Activated CD8-positive, alpha-beta memory T cell treated with anti-CD3 and anti-CD28 coated beads for 24 hours (primary cell): Measurements from ENCODE around the gene PIGS.

ENCODE experiments used
- DNase-seq: peaks from one replicate; pipeline ENCODE4 v3.0.0-alpha.2; 2020

PIGS gene

DNA sequence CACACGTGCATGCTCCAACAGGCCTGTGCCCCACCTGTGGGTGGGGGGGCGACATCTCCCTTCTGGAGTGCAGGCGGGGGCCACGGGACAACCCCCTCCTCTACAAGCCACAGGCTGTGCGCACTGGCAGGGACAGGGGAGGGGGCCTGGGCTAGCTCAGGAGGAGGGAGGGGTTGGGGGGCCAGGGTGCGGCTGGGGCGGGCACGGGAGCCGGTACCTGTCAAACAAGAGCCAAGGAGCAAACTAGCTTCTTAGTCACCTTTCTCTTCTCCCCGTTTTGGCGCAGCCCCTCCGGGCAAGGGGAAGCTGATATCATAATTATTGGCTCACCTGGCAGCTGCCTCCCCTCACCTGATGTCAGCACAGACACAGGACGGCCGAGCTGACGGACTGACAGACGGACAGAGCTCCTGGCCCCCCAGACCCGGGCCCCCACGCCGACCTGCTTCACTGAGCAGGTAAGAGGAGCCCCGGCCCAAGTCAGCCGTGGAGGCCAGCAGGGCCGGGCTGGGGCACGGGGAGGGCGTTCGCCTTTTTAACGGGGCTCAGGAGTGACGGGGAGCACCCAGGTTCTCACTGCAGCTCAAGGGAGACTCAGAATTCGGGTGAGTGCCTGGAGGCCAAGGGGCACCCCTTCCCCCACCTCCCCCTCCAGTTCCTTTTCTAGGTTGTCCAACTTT lies 65.2 kb downstream of the PIGS start, which contains the start of gene FOXN1:
Gene FOXN1 (plus strand): TSS at position 363 of the 680 bp plus-strand sequence. CDS start 17,622 bp downstream, outside the sequence.
- DNase-seq = no peak

DNA sequence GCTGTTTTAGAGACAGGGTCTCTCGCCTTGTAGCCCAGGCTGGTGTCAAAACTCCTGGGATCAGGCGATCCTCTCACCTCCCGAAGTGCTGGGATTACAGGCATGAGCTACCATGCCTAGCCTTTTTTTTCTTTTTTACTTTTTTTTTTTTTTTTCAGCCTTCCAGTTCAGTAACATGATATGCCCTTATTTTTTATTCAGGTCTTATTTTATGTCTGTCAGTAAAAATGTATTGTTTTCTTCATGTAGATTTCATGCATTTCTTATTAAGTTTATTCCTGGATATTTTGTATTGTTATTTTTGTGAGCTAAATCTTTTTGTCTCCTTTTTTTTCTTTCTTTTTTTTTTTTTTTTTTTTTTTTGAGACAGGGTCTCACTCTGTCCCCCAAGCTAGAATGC lies 67.9 kb downstream of the PIGS start:
- no peak for DNase-seq
